ENCODE results near the gene GPRC5A. TPM values are rescaled to one million over a fixed set of nuclear protein-coding genes. Genes with fewer than 3 reads are reported as not detected.

GPRC5A gene
- total RNA-seq, 4 donors from 2014 or later, result 2.0 to 13.2 (median 12.4) TPM

DNA sequence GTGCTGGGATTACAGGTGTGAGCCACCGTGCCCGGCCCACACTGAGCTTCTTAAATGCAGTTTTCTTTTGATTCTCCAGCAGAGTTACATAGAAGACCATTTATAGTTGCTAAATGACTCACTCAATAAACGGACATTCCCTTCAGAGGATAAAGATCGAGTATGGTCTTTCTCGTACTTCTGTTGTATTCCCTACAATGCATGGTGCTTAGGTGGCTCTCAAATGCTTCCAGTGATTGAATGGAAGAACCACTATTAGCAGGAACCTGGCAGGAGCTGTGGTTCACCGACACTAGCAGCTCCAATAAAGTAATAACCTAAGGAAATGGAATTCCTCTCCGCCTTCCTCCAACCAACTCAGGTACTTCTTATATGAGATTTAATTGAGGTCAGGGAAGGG is 3.9 kb upstream of the GPRC5A start:
- Histone ChIP-seq H3K9me3 (no peaks in the 10 kb centered on the region), H3K4me1 (no peaks in the 10 kb centered on the region), H3K27ac (no peak overlapping the region), H3K27me3 (no peaks in the 10 kb centered on the region), H3K36me3 (no peaks in the 10 kb centered on the region), H3K4me3 (no peak overlapping the region)
- DNase-seq, result no peak
- intact Hi-C loops (cut with DNase I; ENCODE audit: low total_unique reads), result no loop called here
- TF ChIP-seq, protein P1, sequence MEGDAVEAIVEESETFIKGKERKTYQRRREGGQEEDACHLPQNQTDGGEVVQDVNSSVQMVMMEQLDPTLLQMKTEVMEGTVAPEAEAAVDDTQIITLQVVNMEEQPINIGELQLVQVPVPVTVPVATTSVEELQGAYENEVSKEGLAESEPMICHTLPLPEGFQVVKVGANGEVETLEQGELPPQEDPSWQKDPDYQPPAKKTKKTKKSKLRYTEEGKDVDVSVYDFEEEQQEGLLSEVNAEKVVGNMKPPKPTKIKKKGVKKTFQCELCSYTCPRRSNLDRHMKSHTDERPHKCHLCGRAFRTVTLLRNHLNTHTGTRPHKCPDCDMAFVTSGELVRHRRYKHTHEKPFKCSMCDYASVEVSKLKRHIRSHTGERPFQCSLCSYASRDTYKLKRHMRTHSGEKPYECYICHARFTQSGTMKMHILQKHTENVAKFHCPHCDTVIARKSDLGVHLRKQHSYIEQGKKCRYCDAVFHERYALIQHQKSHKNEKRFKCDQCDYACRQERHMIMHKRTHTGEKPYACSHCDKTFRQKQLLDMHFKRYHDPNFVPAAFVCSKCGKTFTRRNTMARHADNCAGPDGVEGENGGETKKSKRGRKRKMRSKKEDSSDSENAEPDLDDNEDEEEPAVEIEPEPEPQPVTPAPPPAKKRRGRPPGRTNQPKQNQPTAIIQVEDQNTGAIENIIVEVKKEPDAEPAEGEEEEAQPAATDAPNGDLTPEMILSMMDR (IDR thresholded peaks at IDR 0.05), result no peak
- TF ChIP-seq POLR2A (IDR thresholded peaks at IDR 0.05), result no peak

DNA sequence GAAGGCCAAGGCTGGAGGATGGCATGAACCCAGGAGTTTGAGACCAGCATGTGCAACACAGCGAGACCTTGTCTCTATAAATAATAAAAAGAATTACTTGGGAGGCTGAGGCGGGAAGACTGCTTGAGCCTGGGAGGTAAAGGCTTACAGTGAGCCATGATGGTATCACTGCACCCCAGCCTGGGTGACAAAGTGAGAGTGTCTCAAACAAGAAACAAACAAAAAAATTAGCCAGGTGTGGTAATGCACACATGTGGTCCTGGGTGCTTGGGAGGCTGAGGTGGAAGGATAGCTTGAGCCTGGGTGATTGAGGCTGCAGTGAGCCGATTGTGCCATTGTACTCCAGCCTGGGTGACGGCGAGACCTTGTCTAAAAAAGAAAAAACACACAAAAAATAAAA is 1.7 kb upstream of the GPRC5A start:
- intact Hi-C loops (cut with DNase I; ENCODE audit: low total_unique reads), result no loop called here
- H3K4me3 ChIP-seq, result no peak overlapping the region
- TF ChIP-seq, protein P1 (IDR thresholded peaks at IDR 0.05), result no peak
- no peak for TF ChIP-seq POLR2A (IDR thresholded peaks at IDR 0.05)
- H3K4me1 ChIP-seq, result no peaks in the 10 kb centered on the region
- H3K27me3 ChIP-seq, result no peaks in the 10 kb centered on the region
- H3K36me3 ChIP-seq, result no peaks in the 10 kb centered on the region
- no peak overlapping the region for H3K27ac ChIP-seq
- DNase-seq, result no peak
- H3K9me3 ChIP-seq, result no peaks in the 10 kb centered on the region

DNA sequence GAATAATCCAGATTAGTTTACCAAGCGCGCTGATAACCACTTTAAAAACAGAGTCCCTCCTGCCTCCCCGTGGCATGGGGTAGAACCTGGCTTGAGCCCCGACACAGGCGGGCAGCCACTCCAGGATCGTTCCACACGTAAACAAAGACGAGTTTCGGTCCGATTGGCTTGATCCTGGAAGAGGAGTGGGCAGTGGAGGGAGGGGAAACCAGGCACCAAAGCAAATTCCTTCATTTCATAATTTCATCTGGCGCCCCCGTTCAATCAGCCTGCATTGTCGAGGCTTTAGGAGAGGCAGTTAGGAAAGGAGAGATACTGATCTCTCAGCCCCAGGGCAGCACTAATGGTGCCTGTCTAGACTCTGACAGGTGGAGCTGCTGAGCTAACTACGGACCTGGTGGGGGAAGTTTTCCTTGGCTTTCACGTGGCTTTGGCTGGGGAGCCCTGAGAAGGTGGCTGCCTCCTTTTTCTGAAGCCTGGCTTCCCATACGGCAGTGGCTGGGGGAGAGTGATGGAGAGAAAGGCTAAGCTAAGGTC is 751 bp upstream of the GPRC5A start:
- TF ChIP-seq, protein P1 (IDR thresholded peaks at IDR 0.05), result peak in 2 of 4 experiments; percentile 6 to 28
- no peak for TF ChIP-seq POLR2A (IDR thresholded peaks at IDR 0.05)
- intact Hi-C loops (cut with DNase I; ENCODE audit: low total_unique reads), result no loop called here
- Histone ChIP-seq H3K4me3 (peak overlapping the region; percentile 55 to 58), H3K4me1 (no peaks in the 10 kb centered on the region), H3K9me3 (no peaks in the 10 kb centered on the region), H3K27me3 (no peaks in the 10 kb centered on the region), H3K27ac (peak overlapping the region; percentile 84 to 94), H3K36me3 (no peaks in the 10 kb centered on the region)
- peak; percentile 67 to 70 for DNase-seq

DNA sequence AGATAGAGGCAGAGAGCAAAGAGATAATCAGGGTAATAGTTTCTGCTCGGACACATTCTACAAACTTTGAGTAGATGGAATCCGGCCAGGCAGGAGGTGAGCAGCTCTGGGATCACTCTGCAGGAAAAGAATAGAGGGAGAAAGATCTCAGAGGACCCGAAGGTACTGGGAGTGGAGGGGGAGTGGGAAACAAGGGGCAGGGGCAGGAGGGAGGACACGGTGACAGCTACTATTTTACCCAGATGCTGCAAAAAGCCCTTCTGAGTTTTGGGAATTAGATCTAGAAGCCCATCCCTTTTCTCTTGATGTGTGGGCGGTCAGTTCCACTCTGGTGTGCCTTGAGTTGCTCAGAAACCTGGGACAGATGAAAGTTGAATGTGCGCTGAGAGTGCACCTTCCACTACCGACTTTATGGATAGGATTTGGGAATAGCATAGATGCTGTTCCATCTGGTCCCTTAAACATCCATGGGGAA is 556 bp downstream of the GPRC5A start:
- Histone ChIP-seq H3K4me1 (no peaks in the 10 kb centered on the region), H3K36me3 (no peaks in the 10 kb centered on the region), H3K9me3 (no peaks in the 10 kb centered on the region), H3K4me3 (peak overlapping the region; percentile 55 to 58), H3K27ac (peak overlapping the region; percentile 84 to 94), H3K27me3 (no peaks in the 10 kb centered on the region)
- intact Hi-C loops (cut with DNase I; ENCODE audit: low total_unique reads), result no loop called here
- TF ChIP-seq, protein P1 (IDR thresholded peaks at IDR 0.05), result no peak
- TF ChIP-seq POLR2A (IDR thresholded peaks at IDR 0.05), result no peak
- DNase-seq, result peak in 1 of 2 donors; percentile 35

DNA sequence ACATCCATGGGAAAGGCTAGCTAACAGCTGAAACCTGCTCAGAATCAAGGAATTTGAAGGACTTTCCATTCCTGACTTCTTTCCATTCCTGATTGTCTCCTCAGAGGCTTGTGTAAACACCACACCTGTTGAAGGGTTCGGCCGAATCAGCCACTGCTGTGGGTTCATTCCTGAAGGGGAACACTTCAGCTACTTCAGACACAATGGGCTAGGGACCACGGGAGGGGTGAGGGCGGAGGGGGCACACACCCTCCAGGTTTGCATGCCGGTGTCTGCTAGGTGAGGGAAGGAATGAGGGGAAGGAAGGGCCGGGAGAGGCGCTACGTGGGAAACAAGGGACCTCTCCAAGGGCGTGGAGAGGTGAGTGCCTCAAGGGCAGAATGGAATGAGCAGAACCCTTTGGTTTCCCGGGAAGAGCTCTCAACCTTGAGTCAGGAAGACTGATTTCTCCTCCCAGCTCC is 1.3 kb downstream of the GPRC5A start:
- Histone ChIP-seq H3K36me3 (no peaks in the 10 kb centered on the region), H3K4me3 (peak overlapping the region in 1 of 2 donors; percentile 55), H3K9me3 (no peaks in the 10 kb centered on the region), H3K27me3 (no peaks in the 10 kb centered on the region), H3K4me1 (no peaks in the 10 kb centered on the region), H3K27ac (peak overlapping the region; percentile 84 to 94)
- DNase-seq, result no peak
- TF ChIP-seq, protein P1 (IDR thresholded peaks at IDR 0.05), result no peak
- no peak for TF ChIP-seq POLR2A (IDR thresholded peaks at IDR 0.05)
- intact Hi-C loops (cut with DNase I; ENCODE audit: low total_unique reads), result no loop called here
